ENCODE results near the gene PKP1. TPM values are rescaled to one million over a fixed set of nuclear protein-coding genes. Genes with fewer than 3 reads are reported as not detected.

PKP1 gene
- total and polyA plus RNA-seq, 5 donors from 2014 or later = not detected

GRCh38 chr1:201371792-201372191 is 88.5 kb downstream of the PKP1 start:
- Histone ChIP-seq H3K27ac (ENCODE audit: insufficient read depth, low read length, poor library complexity, severe bottlenecking) (no peak overlapping the region), H3K27me3 (ENCODE audit: control insufficient read depth, insufficient read depth, low read length) (peaks cover 2% of the 10 kb centered on the region), H3K9me3 (ENCODE audit: control insufficient read depth in 2 of 2, low read length in 2 of 2) (no peaks in the 10 kb centered on the region), H3K4me3 (ENCODE audit: low read depth, low read length) (no peak overlapping the region), H3K36me3 (ENCODE audit: control insufficient read depth, insufficient read depth, low read length) (no peaks in the 10 kb centered on the region), H3K4me1 (ENCODE audit: control insufficient read depth, insufficient read depth, low read length, poor library complexity, severe bottlenecking) (no peaks in the 10 kb centered on the region)
- no peak overlapping the region for H3K4me3 Mint-ChIP-seq
- DNase-seq = no peak
- ATAC-seq (ENCODE audit: low read depth in 2 of 2) = no peak
- H3K36me3 Mint-ChIP-seq = no peaks in the 10 kb centered on the region
- H3K4me1 Mint-ChIP-seq = peaks cover 0 to 2% (median 0%) of the 10 kb centered on the region in 4 donors
- H3K9me3 Mint-ChIP-seq = no peaks in the 10 kb centered on the region
- H3K27me3 Mint-ChIP-seq = peaks cover 29% of the 10 kb centered on the region
- no peak overlapping the region for H3K27ac Mint-ChIP-seq

- Mint-ChIP-seq H3K4me1 (peaks cover 0 to 2% (median 0%) of the 10 kb centered on the region in 4 donors), H3K27ac (no peak overlapping the region), H3K9me3 (no peaks in the 10 kb centered on the region), H3K4me3 (no peak overlapping the region), H3K27me3 (peaks cover 24% of the 10 kb centered on the region), H3K36me3 (no peaks in the 10 kb centered on the region)
- no peak overlapping the region for H3K27ac ChIP-seq (ENCODE audit: insufficient read depth, low read length, poor library complexity, severe bottlenecking)
- no peaks in the 10 kb centered on the region for H3K36me3 ChIP-seq (ENCODE audit: control insufficient read depth, insufficient read depth, low read length)
- no peak overlapping the region for H3K4me3 ChIP-seq (ENCODE audit: low read depth, low read length)
- H3K27me3 ChIP-seq (ENCODE audit: control insufficient read depth, insufficient read depth, low read length) = peaks cover 2% of the 10 kb centered on the region
- no peaks in the 10 kb centered on the region for H3K9me3 ChIP-seq (ENCODE audit: control insufficient read depth in 2 of 2, low read length in 2 of 2)
- ATAC-seq (ENCODE audit: low read depth in 2 of 2) = no peak
- no peak for DNase-seq
- H3K4me1 ChIP-seq (ENCODE audit: control insufficient read depth, insufficient read depth, low read length, poor library complexity, severe bottlenecking) = no peaks in the 10 kb centered on the region
Measured at GRCh38 chr1:201374364-201374763, 91.1 kb downstream of the PKP1 start.

GRCh38 chr1:201375169-201375568 is 91.9 kb downstream of the PKP1 start:
- Mint-ChIP-seq H3K36me3 (no peaks in the 10 kb centered on the region), H3K4me3 (no peak overlapping the region), H3K27ac (no peak overlapping the region), H3K4me1 (peaks cover 0 to 2% (median 0%) of the 10 kb centered on the region in 4 donors), H3K27me3 (peaks cover 24% of the 10 kb centered on the region), H3K9me3 (no peaks in the 10 kb centered on the region)
- Histone ChIP-seq H3K27ac (ENCODE audit: insufficient read depth, low read length, poor library complexity, severe bottlenecking) (no peak overlapping the region), H3K4me1 (ENCODE audit: control insufficient read depth, insufficient read depth, low read length, poor library complexity, severe bottlenecking) (no peaks in the 10 kb centered on the region), H3K27me3 (ENCODE audit: control insufficient read depth, insufficient read depth, low read length) (peaks cover 2% of the 10 kb centered on the region), H3K36me3 (ENCODE audit: control insufficient read depth, insufficient read depth, low read length) (no peaks in the 10 kb centered on the region), H3K4me3 (ENCODE audit: low read depth, low read length) (no peak overlapping the region), H3K9me3 (ENCODE audit: control insufficient read depth in 2 of 2, low read length in 2 of 2) (no peaks in the 10 kb centered on the region)
- no peak for ATAC-seq (ENCODE audit: low read depth in 2 of 2)
- DNase-seq = no peak

- H3K27me3 Mint-ChIP-seq = peaks cover 24% of the 10 kb centered on the region
- Histone ChIP-seq H3K9me3 (ENCODE audit: control insufficient read depth in 2 of 2, low read length in 2 of 2) (no peaks in the 10 kb centered on the region), H3K36me3 (ENCODE audit: control insufficient read depth, insufficient read depth, low read length) (no peaks in the 10 kb centered on the region), H3K4me3 (ENCODE audit: low read depth, low read length) (no peak overlapping the region), H3K4me1 (ENCODE audit: control insufficient read depth, insufficient read depth, low read length, poor library complexity, severe bottlenecking) (no peaks in the 10 kb centered on the region), H3K27ac (ENCODE audit: insufficient read depth, low read length, poor library complexity, severe bottlenecking) (no peak overlapping the region), H3K27me3 (ENCODE audit: control insufficient read depth, insufficient read depth, low read length) (peaks cover 2% of the 10 kb centered on the region)
- H3K27ac Mint-ChIP-seq = peak overlapping the region in 1 of 3 donors; percentile 85
- no peak overlapping the region for H3K4me3 Mint-ChIP-seq
- peaks cover 0 to 2% (median 0%) of the 10 kb centered on the region in 4 donors for H3K4me1 Mint-ChIP-seq
- H3K36me3 Mint-ChIP-seq = no peaks in the 10 kb centered on the region
- DNase-seq (no peak), ATAC-seq (ENCODE audit: low read depth in 2 of 2) (no peak)
- no peaks in the 10 kb centered on the region for H3K9me3 Mint-ChIP-seq
Measured at GRCh38 chr1:201376107-201376463, 92.8 kb downstream of the PKP1 start.

GRCh38 chr1:201376464-201377374 is 93.4 kb downstream of the PKP1 start:
- H3K4me3 ChIP-seq (ENCODE audit: low read depth, low read length) = no peak overlapping the region

GRCh38 chr1:201377611-201378092 is 94.3 kb downstream of the PKP1 start, which contains the start of gene TNNT2:
Gene TNNT2 (minus strand): TSS chr1:201377680. CDS start chr1:201373254, 4,426 bp downstream.
- Histone ChIP-seq H3K9me3 (ENCODE audit: control insufficient read depth in 2 of 2, low read length in 2 of 2) (no peaks in the 10 kb centered on the region), H3K4me3 (ENCODE audit: low read depth, low read length) (no peak within 1 kb of the TSS), H3K36me3 (ENCODE audit: control insufficient read depth, insufficient read depth, low read length) (no peaks in the 10 kb centered on the region), H3K27me3 (ENCODE audit: control insufficient read depth, insufficient read depth, low read length) (peaks cover 2% of the 10 kb centered on the region), H3K27ac (ENCODE audit: insufficient read depth, low read length, poor library complexity, severe bottlenecking) (no peak within 1 kb of the TSS), H3K4me1 (ENCODE audit: control insufficient read depth, insufficient read depth, low read length, poor library complexity, severe bottlenecking) (no peaks in the 10 kb centered on the region)
- Mint-ChIP-seq H3K9me3 (no peaks in the 10 kb centered on the region), H3K4me1 (no peaks in the 10 kb centered on the region), H3K27me3 (peaks cover 10% of the 10 kb centered on the region), H3K4me3 (no peak within 1 kb of the TSS), H3K27ac (no peak within 1 kb of the TSS), H3K36me3 (no peaks in the 10 kb centered on the region)
- DNase-seq (no peak), ATAC-seq (ENCODE audit: low read depth in 2 of 2) (no peak)

More at GRCh38 chr1:201376464-201377374, 93.4 kb downstream of the PKP1 start:
- no peaks in the 10 kb centered on the region for H3K9me3 ChIP-seq (ENCODE audit: control insufficient read depth in 2 of 2, low read length in 2 of 2)
- H3K27ac Mint-ChIP-seq = no peak overlapping the region
- H3K4me1 Mint-ChIP-seq = peaks cover 0 to 2% (median 0%) of the 10 kb centered on the region in 4 donors
- H3K4me1 ChIP-seq (ENCODE audit: control insufficient read depth, insufficient read depth, low read length, poor library complexity, severe bottlenecking) = no peaks in the 10 kb centered on the region
- no peak overlapping the region for H3K4me3 Mint-ChIP-seq
- H3K27me3 Mint-ChIP-seq = peaks cover 18% of the 10 kb centered on the region
- H3K36me3 ChIP-seq (ENCODE audit: control insufficient read depth, insufficient read depth, low read length) = no peaks in the 10 kb centered on the region
- DNase-seq (peak in 1 of 3 donors; percentile 7), ATAC-seq (ENCODE audit: low read depth in 2 of 2) (no peak)
- H3K9me3 Mint-ChIP-seq = no peaks in the 10 kb centered on the region
- no peak overlapping the region for H3K27ac ChIP-seq (ENCODE audit: insufficient read depth, low read length, poor library complexity, severe bottlenecking)
- H3K27me3 ChIP-seq (ENCODE audit: control insufficient read depth, insufficient read depth, low read length) = peaks cover 2% of the 10 kb centered on the region
- no peaks in the 10 kb centered on the region for H3K36me3 Mint-ChIP-seq

- Mint-ChIP-seq H3K9me3 (no peaks in the 10 kb centered on the region), H3K27me3 (peaks cover 5% of the 10 kb centered on the region), H3K27ac (no peak overlapping the region), H3K4me1 (no peaks in the 10 kb centered on the region), H3K4me3 (no peak overlapping the region), H3K36me3 (no peaks in the 10 kb centered on the region)
- H3K4me3 ChIP-seq (ENCODE audit: low read depth, low read length) = no peak overlapping the region
- no peak for DNase-seq
- no peaks in the 10 kb centered on the region for H3K36me3 ChIP-seq (ENCODE audit: control insufficient read depth, insufficient read depth, low read length)
- H3K27ac ChIP-seq (ENCODE audit: insufficient read depth, low read length, poor library complexity, severe bottlenecking) = no peak overlapping the region
- ATAC-seq (ENCODE audit: low read depth in 2 of 2) = no peak
- peaks cover 2% of the 10 kb centered on the region for H3K27me3 ChIP-seq (ENCODE audit: control insufficient read depth, insufficient read depth, low read length)
- no peaks in the 10 kb centered on the region for H3K9me3 ChIP-seq (ENCODE audit: control insufficient read depth in 2 of 2, low read length in 2 of 2)
- no peaks in the 10 kb centered on the region for H3K4me1 ChIP-seq (ENCODE audit: control insufficient read depth, insufficient read depth, low read length, poor library complexity, severe bottlenecking)
Measured at GRCh38 chr1:201378804-201379203, 95.5 kb downstream of the PKP1 start.

Data from CD4-positive, CD25-positive, alpha-beta regulatory T cell (primary cell).